Stimulated activated CD4-positive, alpha-beta T cell treated with anti-CD3 and anti-CD28 coated beads, Interleukin-4, amount 100 ng/mL, for 1 hour (primary cell): ENCODE results near the gene PLEKHA6.

Experiments
- DNase-seq: peaks from one replicate; pipeline ENCODE4 v3.0.0-alpha.2; 2020

PLEKHA6 gene

DNA sequence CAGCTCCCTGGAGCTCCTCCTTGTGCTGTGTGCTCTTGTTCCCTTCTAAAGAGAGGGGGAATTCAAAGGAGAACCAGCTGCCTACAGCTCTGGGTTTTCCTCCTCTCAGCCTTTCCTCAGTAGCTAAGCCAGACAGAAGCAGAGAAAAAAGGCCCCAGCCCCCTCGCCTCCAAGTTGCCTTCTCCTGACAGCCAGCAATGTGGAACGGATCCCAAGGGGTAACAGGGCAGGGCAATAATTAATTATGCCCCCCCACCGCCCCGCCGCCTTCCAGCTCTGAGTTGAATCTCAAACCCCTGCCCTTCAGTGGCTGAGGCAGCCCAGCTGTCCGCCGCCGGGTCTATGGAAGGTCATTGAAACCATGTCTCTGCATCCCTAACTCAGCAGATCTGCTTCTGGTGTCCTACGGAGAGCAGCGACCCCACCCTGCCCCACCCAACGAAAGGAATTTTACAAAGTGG is 76.9 kb downstream of the PLEKHA6 start:
- no peak for DNase-seq

DNA sequence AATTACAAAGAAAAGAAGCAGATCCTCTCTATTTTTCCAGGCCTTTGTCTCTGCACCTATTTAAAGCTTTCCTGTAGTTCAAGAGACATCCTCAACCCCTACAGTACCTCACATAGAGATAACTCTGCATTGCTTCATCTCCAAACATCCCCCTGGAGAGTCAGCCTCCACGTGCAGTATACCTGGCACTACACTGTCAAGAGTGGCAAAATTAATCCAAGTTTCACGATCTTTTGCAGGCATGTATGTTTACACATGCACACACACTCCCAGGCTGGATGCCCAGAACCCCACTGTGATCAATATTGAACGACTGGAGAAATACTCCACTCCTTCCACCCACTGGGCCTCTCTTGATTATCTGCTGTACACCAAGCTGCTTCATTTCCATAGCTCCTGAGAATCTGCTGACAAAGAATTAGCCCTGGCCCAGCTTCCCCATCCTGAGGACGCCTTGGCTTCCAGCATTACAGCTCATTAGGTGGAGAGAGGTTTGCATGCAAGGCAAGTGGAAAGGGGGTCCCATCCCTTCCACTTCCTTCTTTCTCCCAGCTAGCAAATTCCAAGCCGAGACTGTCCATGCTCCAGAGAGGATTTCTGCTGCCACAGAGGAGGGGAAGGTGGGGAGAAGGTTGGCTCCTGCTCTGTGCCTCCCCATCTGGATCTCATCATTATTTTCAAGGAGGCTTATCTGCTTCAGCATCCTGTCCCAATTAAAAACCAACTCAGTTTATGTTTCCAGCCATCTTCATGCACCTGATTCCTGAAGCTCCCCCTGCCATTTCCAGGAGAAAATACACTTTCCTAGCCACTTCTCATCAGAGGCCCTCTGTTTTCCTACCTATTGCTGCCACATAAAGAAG is 79.4 kb downstream of the PLEKHA6 start:
- DNase-seq, result no peak

DNA sequence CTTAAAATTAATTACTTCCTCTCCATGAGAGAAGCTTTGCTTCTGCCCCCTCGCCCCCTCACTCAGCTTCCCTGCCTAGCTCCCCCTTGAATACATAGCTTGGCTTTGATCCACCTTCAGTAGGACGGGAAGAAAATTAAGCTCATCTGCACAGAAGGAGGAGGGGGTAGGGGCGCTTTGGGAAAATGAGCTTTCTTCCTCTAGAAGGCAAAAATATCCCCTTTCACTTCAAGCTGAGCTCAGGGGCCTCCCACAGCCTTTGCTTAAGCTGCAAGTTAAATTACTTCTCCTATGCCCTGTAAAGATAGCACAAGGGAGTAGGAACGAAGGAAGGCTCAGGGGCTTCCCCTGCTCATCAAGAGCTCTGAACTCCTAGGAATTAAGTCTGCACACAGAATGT is 80.8 kb downstream of the PLEKHA6 start:
- no peak for DNase-seq

DNA sequence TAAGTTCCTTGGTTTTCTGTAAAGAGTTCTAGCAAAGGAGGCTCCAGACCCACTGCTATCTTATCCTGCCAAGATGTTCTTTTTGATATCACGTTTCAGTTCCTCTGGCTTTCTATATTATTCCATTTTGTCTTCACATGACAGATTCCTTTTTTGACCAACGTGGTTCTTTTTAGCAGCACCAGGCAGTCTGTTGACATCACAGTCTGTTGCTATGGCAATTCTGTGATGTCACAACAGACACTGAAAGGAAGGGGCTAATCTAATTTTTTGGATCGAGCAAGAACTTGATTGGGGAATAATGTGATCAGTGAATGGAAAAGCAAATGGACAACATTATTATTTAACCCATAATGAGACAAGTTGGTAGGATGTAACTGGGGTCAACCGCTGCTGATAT is 81.5 kb downstream of the PLEKHA6 start:
- no peak for DNase-seq

DNA sequence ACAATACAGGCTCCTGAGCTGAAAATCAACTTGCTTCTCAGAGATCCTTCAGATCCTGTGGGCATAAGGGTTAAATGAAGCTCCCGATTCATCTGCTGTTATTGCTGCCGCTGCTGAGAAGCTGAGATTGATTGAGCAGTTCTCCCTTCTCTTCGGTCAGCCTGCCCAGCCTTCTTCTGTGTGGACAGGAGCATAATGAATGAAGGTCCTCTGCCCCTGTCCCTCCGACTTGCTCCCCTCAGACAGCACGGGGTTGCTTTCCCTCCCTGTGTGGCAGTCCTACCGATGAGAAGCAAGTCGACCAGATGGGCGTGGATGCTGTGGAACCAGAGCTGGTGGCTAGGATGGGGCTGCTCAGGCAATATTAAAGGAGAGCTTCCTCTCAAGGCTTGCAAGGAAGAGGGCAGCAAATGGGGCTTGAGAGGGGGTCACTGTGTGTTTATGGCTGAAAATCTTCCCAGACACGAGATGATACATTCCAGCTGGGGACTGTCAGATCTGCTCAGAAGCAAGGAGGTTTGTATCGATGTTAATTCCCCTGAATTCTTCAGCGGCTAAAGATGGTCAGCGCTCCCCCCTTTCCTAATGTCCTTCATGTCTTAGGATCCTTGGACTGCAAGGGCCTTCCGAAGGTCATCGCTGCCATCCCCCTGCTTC is 82.0 kb downstream of the PLEKHA6 start:
- DNase-seq, result no peak

DNA sequence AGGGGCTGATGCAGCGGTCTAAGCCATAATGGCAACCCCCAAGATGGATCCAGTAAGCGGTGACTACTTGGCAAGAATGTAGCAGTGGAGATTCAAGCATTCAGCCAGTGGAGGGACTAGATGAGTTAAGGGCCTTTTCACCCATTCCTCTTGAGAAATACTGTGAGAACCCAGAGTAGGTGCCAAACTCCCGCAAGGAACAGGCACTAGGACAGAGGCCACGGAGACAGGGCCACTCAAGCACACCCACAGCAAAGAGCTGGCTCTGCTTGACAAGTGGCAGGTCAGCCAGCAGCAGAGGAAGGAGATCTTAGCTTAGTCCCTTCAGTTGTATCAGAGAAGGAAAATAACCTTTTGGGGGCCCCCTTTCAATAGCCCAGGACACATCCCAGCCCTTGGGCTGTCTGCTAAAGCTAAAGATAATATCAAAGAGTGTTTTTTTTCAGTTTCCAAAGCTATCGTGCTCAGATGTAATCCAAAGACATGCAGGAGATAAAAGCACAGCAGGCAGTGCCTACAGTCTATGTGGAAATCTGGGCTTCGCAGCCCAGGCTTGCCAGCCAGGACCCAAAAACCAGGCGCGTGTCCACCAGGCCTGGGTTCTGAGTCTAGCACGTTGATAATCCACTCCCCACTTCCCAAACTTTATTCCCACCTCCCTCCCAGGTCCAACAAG is 83.9 kb downstream of the PLEKHA6 start:
- no peak for DNase-seq

DNA sequence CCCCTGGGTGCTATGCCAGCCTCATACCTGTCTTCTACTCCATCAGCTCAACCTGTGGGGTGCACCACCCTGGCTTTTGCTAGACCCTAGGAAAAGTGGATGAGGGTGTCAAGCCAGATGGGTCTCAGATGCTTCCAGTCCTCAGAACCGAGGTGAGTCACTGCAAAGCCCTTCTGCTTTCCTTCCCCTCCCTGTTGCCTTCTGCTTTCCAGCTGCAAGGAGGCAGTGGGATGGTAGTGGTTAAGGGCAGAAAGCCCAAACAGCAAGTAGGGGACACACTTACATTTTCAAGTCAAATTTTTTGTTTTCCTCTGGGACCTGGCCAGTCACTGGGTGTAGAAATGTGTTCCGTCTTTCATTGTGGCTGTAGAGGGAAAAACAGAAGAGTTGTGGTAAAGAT is 85.3 kb downstream of the PLEKHA6 start:
- DNase-seq, result no peak

DNA sequence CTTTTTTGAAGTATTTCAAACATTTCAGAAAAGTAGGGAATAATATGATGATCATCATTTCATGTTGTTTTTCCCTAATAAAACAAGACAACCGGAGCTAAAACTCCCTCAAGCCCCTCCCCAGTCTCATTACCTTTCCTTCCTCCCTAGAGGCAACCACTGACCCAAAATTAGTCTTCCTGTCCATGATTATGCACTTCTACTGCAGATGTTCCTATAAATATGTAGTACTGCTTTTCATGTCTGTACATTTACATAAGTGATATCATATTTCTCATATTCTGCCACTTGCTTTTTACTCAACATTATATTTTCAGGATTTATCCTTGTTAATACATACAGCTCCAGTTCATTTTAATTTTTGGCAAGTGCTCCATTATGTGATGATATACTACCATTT is 87.2 kb downstream of the PLEKHA6 start:
- DNase-seq, result no peak

DNA sequence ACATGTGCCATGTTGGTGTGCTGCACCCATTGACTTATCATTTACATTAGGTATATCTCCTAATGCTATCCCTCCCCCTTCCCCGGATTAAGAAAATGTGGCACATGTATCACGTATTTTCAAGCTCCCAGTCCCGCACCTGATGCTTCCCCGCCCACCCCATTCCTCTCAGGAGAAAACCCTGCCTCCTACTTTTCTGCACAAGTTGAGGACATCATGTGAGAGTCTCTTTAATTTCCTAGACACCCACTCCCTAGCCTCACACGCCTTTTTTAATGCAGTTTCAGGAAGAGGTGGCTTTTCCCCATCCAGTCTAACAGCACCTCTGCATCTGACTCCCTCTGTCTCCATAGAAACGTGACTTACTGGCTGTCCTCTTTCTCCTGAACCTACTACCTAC is 87.8 kb downstream of the PLEKHA6 start:
- DNase-seq, result no peak

DNA sequence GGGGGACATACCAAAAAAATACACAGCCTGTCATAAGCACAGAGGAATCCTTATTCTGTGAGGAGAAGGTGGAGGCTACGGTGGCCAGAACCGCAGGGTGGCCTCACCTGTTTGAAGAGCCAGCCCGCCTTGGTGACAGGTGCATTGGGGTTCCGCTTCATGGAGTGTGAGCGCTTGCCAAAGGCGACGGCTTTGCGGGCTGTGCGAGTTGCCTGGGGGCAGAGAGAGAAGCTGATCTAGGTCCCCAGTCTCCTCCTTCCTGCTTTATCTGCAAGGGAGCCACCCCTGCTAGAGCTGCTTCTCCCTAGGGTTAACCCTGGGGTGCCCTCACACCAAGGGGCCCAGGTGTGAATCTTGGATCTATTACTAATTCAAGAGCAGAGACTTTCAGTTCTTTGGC is 91.6 kb downstream of the PLEKHA6 start:
- DNase-seq, result no peak

DNA sequence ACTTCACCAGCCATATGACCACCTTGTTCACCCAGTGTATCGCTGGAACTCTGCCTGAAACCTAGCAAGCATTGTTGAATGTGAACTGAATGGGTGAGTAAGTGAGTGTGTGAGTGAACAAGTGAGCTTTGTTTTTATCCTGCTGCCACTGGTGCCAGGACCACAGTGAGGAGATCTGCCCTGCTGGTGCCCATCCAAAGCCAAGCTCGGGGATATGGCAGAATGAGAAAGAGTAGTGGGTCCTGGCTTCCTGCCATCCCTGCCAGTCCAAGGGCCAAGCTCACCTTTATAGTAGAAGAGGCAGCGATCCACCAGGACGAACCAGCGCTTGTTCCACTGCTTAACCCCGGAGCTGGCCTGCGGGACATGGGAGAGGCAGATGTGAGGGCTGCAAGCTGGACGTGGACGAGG is 92.5 kb downstream of the PLEKHA6 start:
- no peak for DNase-seq

DNA sequence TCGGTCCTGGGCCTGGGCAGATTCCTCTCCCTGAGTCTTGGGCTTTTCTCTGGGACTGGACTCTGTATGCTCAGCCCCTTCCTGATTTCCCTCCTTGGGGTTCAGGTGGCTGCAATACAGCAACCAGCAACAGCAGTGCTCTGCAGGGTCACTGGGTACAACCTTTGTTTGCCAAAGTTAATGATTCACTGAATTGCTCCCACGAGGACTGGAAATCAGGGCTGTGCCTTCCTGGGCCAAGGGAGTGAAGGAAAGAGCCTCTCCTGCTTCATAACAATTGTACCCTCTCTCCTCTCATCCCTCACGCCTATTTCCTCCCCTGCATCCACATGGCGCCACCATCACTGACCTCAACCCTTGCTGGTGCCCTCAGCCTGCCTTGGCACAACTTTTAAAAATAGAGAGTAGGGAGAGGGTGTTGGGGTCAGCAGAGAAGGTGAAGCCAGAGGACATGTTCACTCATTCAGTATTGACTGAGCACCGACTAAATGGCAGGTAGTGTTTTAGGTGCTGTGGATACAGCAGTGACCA is 93.2 kb downstream of the PLEKHA6 start:
- DNase-seq, result no peak

DNA sequence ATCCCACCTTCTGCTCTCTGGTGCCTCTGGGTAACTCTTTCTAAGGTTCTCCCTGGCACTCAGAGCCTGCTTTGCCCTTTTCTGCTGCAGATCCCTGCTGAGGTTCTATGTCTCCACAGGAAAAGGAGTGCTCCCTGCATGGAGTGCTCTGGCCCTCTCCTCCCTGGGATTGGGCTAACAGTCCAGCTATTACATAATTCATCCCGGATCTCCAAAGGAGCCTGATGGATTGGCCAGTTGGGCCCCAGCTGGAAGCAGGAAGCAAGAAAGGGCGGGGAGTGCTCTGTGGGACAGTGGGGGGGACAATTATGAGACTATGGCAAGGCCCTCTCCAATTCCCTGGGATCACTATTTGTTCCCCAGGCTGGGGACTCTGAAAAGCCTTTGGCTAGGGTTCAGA is 94.1 kb downstream of the PLEKHA6 start:
- DNase-seq, result no peak

DNA sequence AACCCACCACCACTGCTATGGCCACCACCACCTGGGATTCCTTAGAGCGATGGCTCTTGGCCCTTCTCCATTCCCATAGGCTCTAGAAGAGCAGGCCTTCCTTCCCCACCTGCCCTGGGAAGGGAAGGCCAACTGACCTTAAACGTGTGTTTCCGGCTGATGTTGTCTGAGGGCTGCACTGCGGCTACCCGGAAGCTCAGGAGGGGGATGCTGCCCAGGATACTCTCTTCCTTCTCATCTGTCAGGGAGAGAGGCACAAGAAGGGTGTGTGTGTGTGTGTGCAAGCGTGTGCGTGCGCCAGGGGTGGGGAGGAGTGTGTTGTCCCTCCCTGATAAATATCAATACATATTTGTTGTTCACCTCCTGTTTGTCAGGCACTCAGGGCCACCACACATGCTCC is 94.9 kb downstream of the PLEKHA6 start:
- no peak for DNase-seq

DNA sequence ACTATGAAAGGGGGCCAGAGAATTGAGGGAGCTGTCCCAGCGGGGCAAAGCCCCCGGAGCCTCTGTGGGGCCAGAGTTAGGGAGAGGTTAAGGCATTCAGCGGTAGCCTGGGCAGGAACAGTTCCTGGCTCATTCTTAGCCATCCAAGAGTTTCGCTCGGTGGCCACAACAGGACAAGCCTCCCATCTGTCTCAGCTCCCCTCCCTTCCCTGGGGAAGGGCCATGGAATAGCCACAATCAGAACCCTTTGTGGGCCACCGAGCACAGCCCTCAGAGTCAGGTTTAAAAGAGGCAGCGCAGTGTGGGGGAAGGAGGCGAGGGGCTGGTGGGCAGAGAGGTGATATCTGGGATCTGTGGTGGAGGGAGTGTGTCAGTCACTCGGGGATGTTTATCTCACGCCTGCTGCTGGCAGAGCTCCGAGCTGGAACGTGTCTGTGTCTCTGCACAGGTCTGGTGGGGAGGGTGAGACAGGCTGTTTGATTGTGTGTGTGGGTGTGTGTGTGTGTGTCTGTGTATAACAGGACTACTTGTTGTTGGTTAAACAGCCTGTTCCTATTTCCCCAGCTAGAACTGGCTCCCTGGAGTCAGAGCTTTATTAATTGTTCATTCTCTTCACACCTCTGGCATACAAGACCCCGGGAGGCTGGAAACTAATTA is 96.3 kb downstream of the PLEKHA6 start:
- no peak for DNase-seq

DNA sequence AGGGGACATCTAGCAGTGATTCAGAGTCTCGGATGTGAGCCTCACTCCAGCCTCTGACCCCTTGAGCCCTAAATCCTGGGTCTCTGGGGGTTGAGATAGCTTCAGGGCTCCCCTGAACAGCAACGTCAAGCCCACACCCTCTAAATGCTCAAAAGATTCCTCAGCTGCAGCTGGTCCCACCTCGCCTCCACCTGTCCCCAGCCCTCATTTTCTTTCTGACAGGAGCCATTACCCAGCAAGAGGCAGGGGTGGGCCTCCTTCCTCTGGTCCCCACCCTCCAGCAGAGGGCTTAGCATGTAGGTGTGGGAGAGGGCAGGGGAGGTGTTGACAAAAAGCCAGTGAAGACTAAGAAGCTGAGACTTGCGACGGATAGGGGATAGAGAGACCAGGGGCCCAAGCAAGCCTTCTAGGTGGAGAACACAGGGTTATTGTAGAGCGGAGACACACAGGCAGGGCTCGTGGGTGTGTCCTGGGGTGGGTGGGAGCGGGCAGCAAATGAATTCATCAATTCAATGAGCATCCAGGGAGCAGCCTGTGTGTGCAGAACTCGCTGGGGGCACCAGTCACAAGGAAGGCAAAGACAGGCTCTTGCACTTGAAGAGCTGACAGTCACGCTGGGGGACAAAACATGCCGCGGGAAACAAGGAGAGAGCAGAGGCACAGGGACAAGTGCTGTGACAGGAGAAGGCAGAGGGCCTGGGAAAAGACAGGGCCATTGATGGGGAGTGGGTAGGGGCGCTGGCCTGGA is 97.0 kb downstream of the PLEKHA6 start:
- DNase-seq, result no peak

DNA sequence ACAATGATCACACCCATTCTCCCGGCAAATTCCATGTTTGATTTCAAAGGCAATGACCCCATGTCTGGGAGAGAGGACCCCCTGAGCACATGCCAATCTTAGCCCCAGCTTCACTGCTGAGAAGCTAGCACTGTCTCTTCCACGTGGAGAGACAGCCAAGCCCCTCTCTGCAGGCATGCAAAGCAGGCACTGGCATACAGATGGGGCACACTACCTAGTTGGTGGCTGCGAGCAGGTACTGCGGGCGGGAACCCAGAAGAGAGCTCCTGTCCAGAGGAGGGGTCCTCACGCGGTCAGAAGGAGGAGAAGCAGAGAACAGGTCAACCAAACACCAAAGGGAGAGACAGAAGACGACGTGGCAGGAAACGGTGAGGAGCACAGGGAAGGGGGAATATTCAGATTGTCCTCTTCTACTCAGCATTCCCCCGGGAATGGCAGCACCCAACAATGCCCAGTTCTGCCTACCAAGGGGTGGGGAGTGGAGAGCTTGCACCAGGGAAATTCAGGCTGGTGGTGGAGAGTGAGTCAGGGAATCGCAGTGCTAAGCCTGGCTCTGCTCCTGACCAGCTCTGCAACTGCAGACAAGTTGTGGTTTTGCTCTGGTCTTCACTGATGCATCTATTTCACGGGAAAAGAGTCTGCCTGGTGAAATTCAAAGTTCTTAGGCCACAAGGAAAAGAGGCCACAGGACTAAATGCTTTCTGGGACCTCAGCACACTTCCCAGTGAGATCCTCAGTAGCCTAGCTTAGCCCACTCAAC is 97.8 kb downstream of the PLEKHA6 start:
- DNase-seq, result no peak

DNA sequence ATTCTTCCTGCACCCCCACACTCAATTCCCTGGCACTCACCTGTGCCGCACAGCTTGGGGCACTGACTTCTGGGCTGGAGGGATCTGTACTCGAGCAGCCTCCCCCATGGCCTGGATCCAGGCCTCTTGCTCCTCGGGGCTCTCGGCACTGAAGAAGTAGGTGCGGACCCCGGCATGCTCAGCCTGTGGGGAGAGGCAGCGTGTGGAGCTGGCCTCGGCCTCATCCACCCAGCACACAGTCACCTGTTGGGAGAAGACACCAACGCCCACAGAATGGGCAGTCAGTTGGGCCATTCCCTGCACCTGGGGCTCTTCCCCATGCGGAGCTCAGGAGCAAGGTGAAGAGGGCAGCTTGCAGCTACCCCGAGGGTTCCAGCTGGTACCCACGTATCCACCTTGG is 98.5 kb downstream of the PLEKHA6 start:
- no peak for DNase-seq

DNA sequence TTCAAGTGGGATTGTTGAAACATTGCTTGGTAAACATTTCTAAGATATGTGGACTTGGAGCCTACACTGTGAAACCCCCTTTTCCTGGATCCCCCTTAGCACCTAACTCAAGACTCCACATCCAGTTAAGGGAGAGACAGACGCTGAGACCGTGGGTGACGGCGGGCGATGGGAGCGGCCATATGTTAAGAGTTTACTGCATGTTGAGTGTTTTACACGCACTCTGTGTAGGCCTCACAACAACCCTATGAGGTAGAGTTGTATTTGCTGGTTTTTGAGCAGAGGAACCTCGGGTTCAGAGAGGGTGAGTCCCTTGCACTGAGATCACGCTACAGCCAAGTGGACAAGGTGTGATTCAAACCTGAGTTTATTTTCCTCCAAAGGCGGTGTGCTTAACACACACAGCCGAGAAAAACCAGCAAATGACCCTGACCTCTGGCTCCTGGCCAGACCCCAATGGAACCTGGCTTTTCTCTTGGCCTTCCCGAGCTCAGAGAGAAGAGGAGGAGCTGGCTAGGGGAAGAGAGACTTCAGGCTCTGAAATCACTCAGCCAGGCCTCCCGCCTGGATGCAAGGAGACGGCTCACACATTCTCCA is 99.0 kb downstream of the PLEKHA6 start:
- DNase-seq, result no peak

DNA sequence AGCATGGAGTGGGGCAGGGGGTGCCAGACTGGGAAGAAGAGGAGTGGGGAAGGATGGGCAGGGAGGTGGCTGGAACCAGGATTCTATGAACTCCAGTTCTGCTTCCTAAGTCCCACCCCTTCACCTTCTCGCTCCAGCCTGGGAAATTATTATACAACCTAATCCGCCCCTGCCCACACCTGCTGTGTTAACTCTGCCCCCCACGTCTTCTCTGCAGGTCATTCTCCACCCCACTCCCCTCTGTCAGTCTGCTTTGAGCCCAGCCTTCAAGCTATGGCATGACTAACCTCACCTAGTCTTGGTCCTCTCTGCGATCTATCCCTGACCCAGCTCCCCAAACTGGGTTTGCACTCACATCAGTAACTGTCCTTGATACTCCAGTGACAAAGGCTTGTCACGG is 99.9 kb downstream of the PLEKHA6 start:
- DNase-seq, result no peak

DNA sequence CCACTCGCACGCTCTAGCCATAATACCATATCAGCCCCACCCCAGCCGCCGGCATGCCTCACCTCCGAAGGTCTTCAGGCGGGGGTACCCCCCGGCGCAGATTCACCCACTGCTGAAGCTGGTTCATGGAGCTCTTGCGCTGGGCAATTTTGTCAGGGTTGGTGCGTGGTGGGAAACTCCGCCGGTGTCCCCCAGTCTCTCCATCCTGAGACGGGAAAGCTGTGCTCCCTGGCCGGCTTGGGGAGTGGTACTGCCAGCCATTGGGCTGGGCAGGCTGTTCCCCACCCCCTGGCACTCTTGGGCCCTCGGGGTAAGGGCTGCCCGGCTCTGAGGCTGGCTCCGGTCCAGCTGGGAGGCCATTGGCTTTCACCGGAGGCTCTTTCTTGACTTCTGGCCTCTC is 100.5 kb downstream of the PLEKHA6 start:
- DNase-seq, result no peak
